Trophoblast cell (in vitro differentiated cells and primary cell): ENCODE data around the gene TBC1D22A.

Source experiments
- DNase-seq, 2 donors: peaks; one replicate each; pipeline ENCODE4 v3.0.0-alpha.2; 2016
- H2AFZ ChIP-seq: 2 replicates; pipeline ENCODE4 v1.6.1; 2013; ENCODE audit warnings: low read length, moderate library complexity, mild to moderate bottlenecking; ENCODE audit not compliant: insufficient read depth, poor library complexity
- H2AK5ac ChIP-seq: 2 replicates; pipeline ENCODE4 v1.6.1; 2013; ENCODE audit warnings: mild to moderate bottlenecking, low read length
- H2BK120ac ChIP-seq: 2 replicates; pipeline ENCODE4 v1.6.1; 2013; ENCODE audit warnings: low read length, mild to moderate bottlenecking, moderate library complexity; ENCODE audit not compliant: insufficient read depth, poor library complexity
- H2BK12ac ChIP-seq: 2 replicates; pipeline ENCODE4 v1.6.1; 2013; ENCODE audit warnings: mild to moderate bottlenecking, low read length, moderate library complexity
- H2BK5ac ChIP-seq: 2 replicates; pipeline ENCODE4 v1.6.1; 2013; ENCODE audit warnings: low read length, low read depth, moderate library complexity, mild to moderate bottlenecking; ENCODE audit not compliant: poor library complexity
- H3K14ac ChIP-seq: 2 replicates; pipeline ENCODE4 v1.6.1; 2013; ENCODE audit warnings: mild to moderate bottlenecking, low read length
- H3K18ac ChIP-seq: 2 replicates; pipeline ENCODE4 v1.6.1; 2013; ENCODE audit warnings: mild to moderate bottlenecking, low read length
- H3K23ac ChIP-seq: 2 replicates; pipeline ENCODE4 v1.6.1; 2013; ENCODE audit warnings: low read length
- H3K27ac ChIP-seq: 2 replicates; pipeline ENCODE4 v1.5.1; 2013; ENCODE audit warnings: low read depth, mild to moderate bottlenecking, inconsistent platforms, low read length, moderate library complexity
- H3K27me3 ChIP-seq: 2 replicates; pipeline ENCODE4 v1.6.1; 2013; ENCODE audit warnings: inconsistent platforms, mild to moderate bottlenecking, low read length, moderate library complexity; ENCODE audit not compliant: insufficient read depth
- H3K36me3 ChIP-seq, 2 experiments: 1 replicate in 1 of 2; 2 replicates in 1 of 2; pipeline ENCODE4 v1.6.1; 2013; ENCODE audit warnings: low read length in 2 of 2, mild to moderate bottlenecking in 2 of 2, moderate library complexity in 1 of 2; ENCODE audit not compliant: insufficient read depth in 2 of 2, control insufficient read depth in 1 of 2
- H3K4ac ChIP-seq: 2 replicates; pipeline ENCODE4 v1.6.1; 2013; ENCODE audit warnings: low read depth, mild to moderate bottlenecking, low read length, moderate library complexity
- H3K4me1 ChIP-seq, 2 experiments: 1 replicate in 1 of 2; 2 replicates in 1 of 2; pipeline ENCODE4 v1.6.1; 2013; ENCODE audit warnings: low read length in 2 of 2, mild to moderate bottlenecking in 2 of 2, moderate library complexity in 1 of 2; ENCODE audit not compliant: insufficient read depth in 2 of 2, control insufficient read depth in 1 of 2
- H3K4me2 ChIP-seq: 2 replicates; pipeline ENCODE4 v1.6.1; 2013; ENCODE audit warnings: inconsistent platforms, mild to moderate bottlenecking, low read length, moderate library complexity
- H3K4me3 ChIP-seq: 2 replicates; pipeline ENCODE4 v1.5.1; 2013; ENCODE audit warnings: mild to moderate bottlenecking, low read depth, low read length, inconsistent platforms
- H3K79me1 ChIP-seq: one replicate; pipeline ENCODE4 v1.6.1; 2013; ENCODE audit warnings: low read length
- H3K79me2 ChIP-seq: 2 replicates; pipeline ENCODE4 v1.6.1; 2013; ENCODE audit warnings: low read length, mild to moderate bottlenecking; ENCODE audit not compliant: control insufficient read depth, insufficient read depth, poor library complexity
- H3K9ac ChIP-seq: 2 replicates; pipeline ENCODE4 v1.6.1; 2013; ENCODE audit warnings: mild to moderate bottlenecking, low read length
- H3K9me3 ChIP-seq: 2 replicates; pipeline ENCODE4 v1.6.1; 2013; ENCODE audit warnings: low read depth, mild to moderate bottlenecking, control low read depth, inconsistent platforms, low read length; ENCODE audit not compliant: insufficient read depth
- H4K12ac ChIP-seq: 2 replicates; pipeline ENCODE4 v1.6.1; 2013; ENCODE audit warnings: low read depth, mild to moderate bottlenecking, low read length, moderate library complexity
- H4K8ac ChIP-seq: 2 replicates; pipeline ENCODE4 v1.6.1; 2013; ENCODE audit warnings: low read depth, mild to moderate bottlenecking, low read length, moderate library complexity
- H4K91ac ChIP-seq: one replicate; pipeline ENCODE4 v1.6.1; 2013; ENCODE audit warnings: low read depth, mild to moderate bottlenecking, low read length, moderate library complexity
- WGBS: extraction: QIAGEN DNeasy Blood & Tissue Kit; methylation state at CpG from one replicate; pipeline ENCODE4 v1.1.7; 2013; ENCODE audit warnings: missing lambda C conversion rate; ENCODE audit not compliant: insufficient read length, insufficient coverage; ENCODE audit errors: extremely low coverage; 5-methylcytosine and 5-hydroxymethylcytosine counted together

Gene TBC1D22A

GRCh38 chr22:47160141-47160541 lies 397.7 kb downstream of the TBC1D22A start:
- Histone ChIP-seq H3K79me1 (no peaks in the 10 kb centered on the region), H3K4ac (no peak overlapping the region), H3K27ac (no peak overlapping the region), H3K9ac (no peak overlapping the region), H4K8ac (no peak overlapping the region), H2BK12ac (no peak overlapping the region), H3K4me3 (no peak overlapping the region), H3K9me3 (peaks cover 4% of the 10 kb centered on the region), H4K12ac (no peak overlapping the region), H3K18ac (no peak overlapping the region), H2AK5ac (no peak overlapping the region), H2BK5ac (no peak overlapping the region), H3K36me3 (peaks cover 0 to 10% of the 10 kb centered on the region in 2 experiments), H3K4me1 (no peaks in the 10 kb centered on the region), H4K91ac (no peak overlapping the region), H3K23ac (no peak overlapping the region), H3K27me3 (no peaks in the 10 kb centered on the region), H2AFZ (no peak overlapping the region), H2BK120ac (no peak overlapping the region), H3K14ac (no peak overlapping the region), H3K79me2 (no peaks in the 10 kb centered on the region), H3K4me2 (no peak overlapping the region)
- no CpG with 5 or more reads among the region's 18 CpGs for WGBS
- no peak for DNase-seq

- H3K23ac ChIP-seq = no peak overlapping the region
- H2BK5ac ChIP-seq = no peak overlapping the region
- no peak overlapping the region for H2AK5ac ChIP-seq
- no peak overlapping the region for H2BK12ac ChIP-seq
- H3K4ac ChIP-seq = no peak overlapping the region
- H3K79me1 ChIP-seq = no peaks in the 10 kb centered on the region
- no peak for DNase-seq
- H3K79me2 ChIP-seq = no peaks in the 10 kb centered on the region
- no peak overlapping the region for H2BK120ac ChIP-seq
- H4K12ac ChIP-seq = no peak overlapping the region
- H3K4me1 ChIP-seq = no peaks in the 10 kb centered on the region
- no peak overlapping the region for H4K91ac ChIP-seq
- peaks cover 0 to 10% of the 10 kb centered on the region in 2 experiments for H3K36me3 ChIP-seq
- no peak overlapping the region for H3K18ac ChIP-seq
- H3K27ac ChIP-seq = no peak overlapping the region
- no peak overlapping the region for H2AFZ ChIP-seq
- WGBS = no CpG with 5 or more reads among the region's 15 CpGs
- H3K14ac ChIP-seq = no peak overlapping the region
- peaks cover 4% of the 10 kb centered on the region for H3K9me3 ChIP-seq
- H3K27me3 ChIP-seq = no peaks in the 10 kb centered on the region
- no peak overlapping the region for H3K9ac ChIP-seq
- H3K4me3 ChIP-seq = no peak overlapping the region
- H4K8ac ChIP-seq = no peak overlapping the region
- no peak overlapping the region for H3K4me2 ChIP-seq
Observed at GRCh38 chr22:47160781-47161520, 398.5 kb downstream of the TBC1D22A start.

- Histone ChIP-seq H2AFZ (no peak overlapping the region), H3K27ac (no peak overlapping the region), H4K8ac (no peak overlapping the region), H3K23ac (no peak overlapping the region), H2BK5ac (no peak overlapping the region), H3K14ac (no peak overlapping the region), H4K12ac (no peak overlapping the region), H3K18ac (no peak overlapping the region), H3K9ac (no peak overlapping the region), H3K4me2 (no peak overlapping the region), H3K36me3 (peaks cover 0 to 10% of the 10 kb centered on the region in 2 experiments), H3K4me1 (no peaks in the 10 kb centered on the region), H2BK120ac (no peak overlapping the region), H3K9me3 (peaks cover 4% of the 10 kb centered on the region), H3K79me2 (no peaks in the 10 kb centered on the region), H3K4me3 (no peak overlapping the region), H2AK5ac (no peak overlapping the region), H2BK12ac (no peak overlapping the region), H3K4ac (no peak overlapping the region), H3K27me3 (no peaks in the 10 kb centered on the region), H4K91ac (no peak overlapping the region), H3K79me1 (no peaks in the 10 kb centered on the region)
- WGBS = no CpG with 5 or more reads among the region's 17 CpGs
- no peak for DNase-seq
Observed at GRCh38 chr22:47161631-47162030, 399.2 kb downstream of the TBC1D22A start.

- no peaks in the 10 kb centered on the region for H3K79me1 ChIP-seq
- H4K12ac ChIP-seq = no peak overlapping the region
- H4K91ac ChIP-seq = no peak overlapping the region
- no peak overlapping the region for H3K27ac ChIP-seq
- peaks cover 6% of the 10 kb centered on the region for H3K9me3 ChIP-seq
- H3K79me2 ChIP-seq = no peaks in the 10 kb centered on the region
- H3K18ac ChIP-seq = no peak overlapping the region
- no peaks in the 10 kb centered on the region for H3K4me1 ChIP-seq
- H2BK12ac ChIP-seq = no peak overlapping the region
- H2AK5ac ChIP-seq = no peak overlapping the region
- H3K9ac ChIP-seq = no peak overlapping the region
- H3K27me3 ChIP-seq = no peaks in the 10 kb centered on the region
- H2BK120ac ChIP-seq = no peak overlapping the region
- H2AFZ ChIP-seq = no peak overlapping the region
- peaks cover 0 to 10% of the 10 kb centered on the region in 2 experiments for H3K36me3 ChIP-seq
- no peak overlapping the region for H3K4ac ChIP-seq
- no peak overlapping the region for H2BK5ac ChIP-seq
- H3K23ac ChIP-seq = no peak overlapping the region
- WGBS = no CpG with 5 or more reads among the region's 10 CpGs
- DNase-seq = no peak
- no peak overlapping the region for H3K4me3 ChIP-seq
- no peak overlapping the region for H3K14ac ChIP-seq
- no peak overlapping the region for H4K8ac ChIP-seq
- H3K4me2 ChIP-seq = no peak overlapping the region
Observed at GRCh38 chr22:47162865-47163264, 400.4 kb downstream of the TBC1D22A start.
